NCI-H1417 treated with DMSO at 0.1 percent for 48 hours (cell line): ENCODE measurements around the gene LSM14B.

Experiments
- DNase-seq: peaks from one replicate; lab custom pipeline; 2025; lab: John Stamatoyannopoulos, UW

Gene LSM14B

GRCh38 chr20:62133051-62133845 lies 11.0 kb downstream of the LSM14B start:
- DNase-seq, result no peak

- no peak for DNase-seq
These were observed 11.6 kb downstream of the LSM14B start for GRCh38 chr20:62133864-62134263.

GRCh38 chr20:62134735-62135231 lies 12.5 kb downstream of the LSM14B start:
- DNase-seq, result no peak

- DNase-seq, result no peak
These were observed 13.4 kb downstream of the LSM14B start for GRCh38 chr20:62135573-62136266.

GRCh38 chr20:62136283-62137091 lies 14.2 kb downstream of the LSM14B start:
- DNase-seq, result peak; percentile 16

- DNase-seq, result no peak
These were observed 14.8 kb downstream of the LSM14B start for GRCh38 chr20:62137092-62137384.

GRCh38 chr20:62137478-62138203 lies 15.4 kb downstream of the LSM14B start:
- no peak for DNase-seq

GRCh38 chr20:62138204-62138543 lies 15.9 kb downstream of the LSM14B start:
- no peak for DNase-seq

GRCh38 chr20:62138912-62139311 lies 16.6 kb downstream of the LSM14B start:
- no peak for DNase-seq

GRCh38 chr20:62139636-62140035 lies 17.4 kb downstream of the LSM14B start:
- DNase-seq, result no peak

GRCh38 chr20:62141043-62141396 lies 18.7 kb downstream of the LSM14B start:
- DNase-seq, result no peak

- DNase-seq, result no peak
These were observed 19.3 kb downstream of the LSM14B start for GRCh38 chr20:62141397-62142251.

- DNase-seq, result no peak
These were observed 20.2 kb downstream of the LSM14B start for GRCh38 chr20:62142252-62143080.

- DNase-seq, result no peak
These were observed 21.0 kb downstream of the LSM14B start, which contains the start of the genes PSMA7 and SS18L1 for GRCh38 chr20:62143081-62143956. PSMA7 (minus strand) TSS chr20:62143394; CDS start chr20:62143303, 91 bp downstream. SS18L1 (plus strand) TSS chr20:62143769; CDS start chr20:62143821, 52 bp downstream.

GRCh38 chr20:62143957-62144825 lies 21.9 kb downstream of the LSM14B start:
- DNase-seq, result no peak

- DNase-seq, result no peak
These were observed 23.4 kb downstream of the LSM14B start for GRCh38 chr20:62145688-62146018.

- no peak for DNase-seq
These were observed 23.9 kb downstream of the LSM14B start for GRCh38 chr20:62146019-62146755.

- no peak for DNase-seq
These were observed 24.9 kb downstream of the LSM14B start for GRCh38 chr20:62147125-62147524.
